HUES48 (cell line): ENCODE measurements around the gene ATM.
"Not testable (repeated sequence)": the region's sequence is repeated elsewhere in the genome, so short reads cannot be mapped to it uniquely, and the experiment has no call there.

Source experiments
- H3K27ac ChIP-seq: one replicate; pipeline ENCODE4 v1.7.0; 2013; ENCODE audit warnings: low read depth, low read length, inconsistent platforms
- H3K27me3 ChIP-seq: 2 replicates; pipeline ENCODE4 v1.6.1; 2013; ENCODE audit warnings: mild to moderate bottlenecking, low read length; ENCODE audit not compliant: control insufficient read depth, insufficient read depth
- H3K36me3 ChIP-seq: 2 replicates; pipeline ENCODE4 v1.6.1; 2013; ENCODE audit warnings: low read length; ENCODE audit not compliant: control insufficient read depth, insufficient read depth
- H3K4me1 ChIP-seq: 2 replicates; pipeline ENCODE4 v1.6.1; 2013; ENCODE audit warnings: mild to moderate bottlenecking, low read length; ENCODE audit not compliant: control insufficient read depth, insufficient read depth
- H3K4me3 ChIP-seq: 2 replicates; pipeline ENCODE4 v1.5.1; 2013; ENCODE audit warnings: mild to moderate bottlenecking, low read depth, low read length
- H3K9ac ChIP-seq: 2 replicates; pipeline ENCODE4 v1.6.1; 2013; ENCODE audit warnings: mild to moderate bottlenecking, low read depth, low read length, moderate library complexity
- H3K9me3 ChIP-seq: 2 replicates; pipeline ENCODE4 v1.6.1; 2013; ENCODE audit warnings: low read length; ENCODE audit not compliant: control insufficient read depth, insufficient read depth

The ATM gene

DNA sequence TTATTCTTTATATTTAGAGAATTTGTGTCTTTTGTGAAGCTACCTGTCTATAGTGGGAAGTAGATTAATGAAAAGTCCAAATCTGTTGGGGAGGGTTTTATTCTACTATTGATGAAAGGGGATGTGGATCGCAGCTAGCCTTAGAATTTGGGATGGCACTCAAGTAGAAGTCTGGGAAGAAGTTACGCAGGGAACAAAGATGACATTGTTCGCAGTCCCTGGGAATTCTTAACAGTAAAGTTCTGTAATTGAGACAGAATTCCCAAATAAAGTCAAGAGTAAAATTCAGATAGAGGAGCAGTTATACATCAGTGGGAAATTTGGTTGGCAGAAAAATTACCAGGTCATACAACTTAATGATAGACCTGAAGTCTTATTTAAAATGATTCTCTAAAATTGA is 64.1 kb downstream of the ATM start:
- peaks cover 87% of the 10 kb centered on the region for H3K36me3 ChIP-seq

DNA sequence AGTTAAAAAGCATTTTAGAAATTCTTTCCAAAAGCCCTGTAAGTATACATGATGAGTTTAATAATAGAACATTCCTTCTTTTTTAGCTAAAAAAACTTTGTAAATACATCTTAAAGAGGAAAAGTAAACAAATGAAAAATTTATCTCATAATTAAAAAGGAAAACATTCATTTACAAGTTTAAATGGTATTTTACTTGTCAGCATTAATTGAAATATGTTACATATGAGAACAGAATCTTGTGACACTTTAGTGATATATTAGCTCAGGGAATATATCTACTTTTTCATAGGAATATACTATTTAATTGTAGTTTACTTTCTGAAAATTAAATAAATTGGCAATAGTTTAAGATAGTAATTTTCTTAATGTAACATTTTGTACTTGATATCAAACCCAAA is 66.2 kb downstream of the ATM start:
- not testable (repeated sequence) for H3K9ac ChIP-seq, H3K27me3 ChIP-seq, H3K9me3 ChIP-seq, H3K4me3 ChIP-seq, H3K4me1 ChIP-seq, H3K27ac ChIP-seq
- H3K36me3 ChIP-seq = peaks cover 82% of the 10 kb centered on the region

More for the DNA sequence above, 64.1 kb downstream of the ATM start:
- H3K27me3 ChIP-seq = no peaks in the 10 kb centered on the region
- H3K4me1 ChIP-seq = no peaks in the 10 kb centered on the region
- H3K4me3 ChIP-seq = no peak overlapping the region
- no peak overlapping the region for H3K9ac ChIP-seq
- no peaks in the 10 kb centered on the region for H3K9me3 ChIP-seq
- no peak overlapping the region for H3K27ac ChIP-seq

DNA sequence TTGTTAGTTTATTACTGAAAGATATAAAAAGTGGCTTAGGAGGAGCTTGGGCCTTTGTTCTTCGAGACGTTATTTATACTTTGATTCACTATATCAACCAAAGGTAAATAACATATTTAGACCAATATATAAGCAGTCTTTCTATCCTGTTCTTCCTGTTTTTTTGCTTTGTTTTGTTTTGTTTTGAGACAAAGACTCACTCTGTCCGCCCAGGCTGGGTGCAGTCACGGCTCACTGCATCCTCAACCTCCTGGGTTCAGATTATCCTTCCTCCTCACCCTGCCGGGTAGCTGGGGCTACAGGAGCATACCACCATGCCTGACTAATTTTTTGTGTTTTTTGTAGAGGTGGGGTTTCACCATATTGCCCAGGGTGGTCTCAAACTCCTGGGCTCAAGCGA is 66.8 kb downstream of the ATM start:
- Histone ChIP-seq H3K4me3 (no peak overlapping the region), H3K36me3 (peaks cover 81% of the 10 kb centered on the region)

DNA sequence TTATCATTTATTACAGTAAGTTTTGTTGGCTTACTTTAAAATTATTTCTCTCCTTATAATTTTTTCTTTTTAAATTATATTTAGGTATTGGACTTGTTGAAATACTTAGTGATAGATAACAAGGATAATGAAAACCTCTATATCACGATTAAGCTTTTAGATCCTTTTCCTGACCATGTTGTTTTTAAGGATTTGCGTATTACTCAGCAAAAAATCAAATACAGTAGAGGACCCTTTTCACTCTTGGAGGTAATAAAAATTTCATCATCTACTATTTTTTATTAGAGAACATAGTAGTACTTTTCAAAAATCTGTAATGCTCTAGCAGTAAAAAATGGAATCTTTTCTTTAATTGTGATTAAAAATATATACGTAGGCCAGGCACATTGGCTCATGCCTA is 70.4 kb downstream of the ATM start:
- no peak overlapping the region for H3K4me3 ChIP-seq
- no peaks in the 10 kb centered on the region for H3K27me3 ChIP-seq
- no peak overlapping the region for H3K27ac ChIP-seq
- H3K36me3 ChIP-seq = peaks cover 80% of the 10 kb centered on the region
- no peaks in the 10 kb centered on the region for H3K4me1 ChIP-seq
- no peak overlapping the region for H3K9ac ChIP-seq
- no peaks in the 10 kb centered on the region for H3K9me3 ChIP-seq

More for the DNA sequence above, 66.8 kb downstream of the ATM start:
- no peak overlapping the region for H3K27ac ChIP-seq
- H3K27me3 ChIP-seq = no peaks in the 10 kb centered on the region
- no peak overlapping the region for H3K9ac ChIP-seq
- H3K4me1 ChIP-seq = no peaks in the 10 kb centered on the region
- no peaks in the 10 kb centered on the region for H3K9me3 ChIP-seq

DNA sequence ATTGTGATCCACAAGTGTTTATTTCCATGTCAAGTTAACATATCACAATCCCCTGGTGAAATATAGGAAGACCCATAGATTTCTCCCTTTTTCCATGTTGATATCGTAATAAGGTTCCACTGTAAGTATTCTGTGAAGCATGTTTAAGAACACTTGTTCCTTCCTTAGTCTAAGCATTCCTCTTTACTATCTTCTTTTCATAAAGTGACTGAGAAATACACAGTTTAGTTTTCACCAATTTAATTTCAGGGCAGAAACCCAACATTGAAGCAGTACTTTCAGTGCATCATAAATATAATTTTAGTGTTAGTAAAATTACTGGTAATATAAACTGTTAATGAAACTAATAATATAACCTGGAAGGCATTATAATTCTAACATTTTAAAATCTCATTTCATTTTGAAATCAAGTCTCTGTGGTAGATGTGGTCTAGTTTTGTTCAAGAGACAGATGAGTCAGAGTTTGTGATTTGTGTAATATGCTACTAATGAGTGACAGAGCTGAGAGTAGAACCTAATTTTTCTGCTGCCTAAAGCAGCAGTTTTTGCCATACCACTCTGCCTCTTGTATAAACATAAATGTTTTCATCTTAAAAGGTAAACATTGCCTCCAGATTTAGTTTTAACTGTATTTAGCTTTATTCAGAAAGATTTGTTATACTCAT is 79.4 kb downstream of the ATM start:
- Histone ChIP-seq H3K27ac (no peak overlapping the region), H3K9ac (no peak overlapping the region), H3K36me3 (peaks cover 86% of the 10 kb centered on the region), H3K9me3 (no peaks in the 10 kb centered on the region), H3K4me1 (no peaks in the 10 kb centered on the region), H3K27me3 (no peaks in the 10 kb centered on the region), H3K4me3 (no peak overlapping the region)

DNA sequence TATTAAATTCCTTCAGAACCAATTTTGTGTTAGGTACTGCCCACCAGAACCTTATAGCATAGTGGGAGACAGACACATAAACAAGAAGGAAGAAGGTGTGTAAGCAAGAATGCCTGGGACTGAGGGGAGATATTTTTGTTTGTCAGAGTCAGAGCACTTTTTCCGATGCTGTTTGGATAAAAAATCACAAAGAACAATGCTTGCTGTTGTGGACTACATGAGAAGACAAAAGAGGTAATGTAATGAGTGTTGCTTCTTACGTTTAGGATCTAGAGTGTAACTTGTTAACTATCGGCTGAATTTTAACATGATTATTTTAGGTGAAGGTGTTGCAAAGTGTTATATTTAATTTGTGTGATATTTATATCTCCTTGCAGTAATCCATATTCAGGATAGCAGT is 84.9 kb downstream of the ATM start:
- no peak overlapping the region for H3K4me3 ChIP-seq
- H3K36me3 ChIP-seq = peaks cover 87% of the 10 kb centered on the region
- no peaks in the 10 kb centered on the region for H3K4me1 ChIP-seq

DNA sequence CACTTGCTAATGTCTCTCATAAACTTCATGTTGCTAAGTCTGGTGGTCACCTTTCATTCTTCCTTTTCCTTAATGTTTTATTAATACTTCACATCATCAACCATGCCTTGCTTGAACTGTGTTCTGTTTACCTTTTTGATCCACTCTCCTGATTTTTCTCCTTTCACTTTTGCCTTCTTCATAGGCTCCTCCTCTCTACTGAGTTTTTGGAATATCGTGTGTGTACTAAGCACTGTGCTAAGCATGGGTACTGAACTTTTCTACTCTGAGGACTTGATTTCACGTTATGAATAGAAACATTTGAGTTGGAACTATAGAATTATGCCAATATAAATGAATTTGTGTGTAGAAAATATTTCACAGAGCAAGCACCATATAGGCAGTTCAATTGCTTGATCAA is 90.6 kb downstream of the ATM start:
- Histone ChIP-seq H3K4me3 (no peak overlapping the region), H3K27me3 (no peaks in the 10 kb centered on the region), H3K36me3 (peaks cover 87% of the 10 kb centered on the region), H3K9ac (no peak overlapping the region), H3K27ac (no peak overlapping the region), H3K4me1 (no peaks in the 10 kb centered on the region), H3K9me3 (no peaks in the 10 kb centered on the region)

More for the DNA sequence above, 84.9 kb downstream of the ATM start:
- Histone ChIP-seq H3K27ac (no peak overlapping the region), H3K9ac (no peak overlapping the region), H3K27me3 (no peaks in the 10 kb centered on the region), H3K9me3 (no peaks in the 10 kb centered on the region)

DNA sequence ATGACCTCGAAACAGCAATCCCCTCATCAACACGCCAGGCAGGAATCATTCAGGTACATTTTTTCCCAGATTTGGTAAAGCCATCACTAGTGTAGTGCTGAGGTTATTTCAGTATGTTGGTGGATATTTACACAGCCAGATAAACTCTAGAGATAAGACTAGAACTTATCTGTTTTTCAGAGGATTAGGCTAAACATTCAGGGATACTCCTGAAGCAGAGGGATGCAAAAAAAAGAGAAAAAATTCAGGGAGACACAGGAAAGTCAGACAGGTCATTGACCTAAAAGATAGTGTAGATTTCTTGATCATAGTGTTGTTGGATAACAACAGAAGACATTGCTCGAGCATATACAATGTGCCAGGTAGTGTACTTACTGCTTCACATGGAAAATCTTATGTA is 93.2 kb downstream of the ATM start:
- Histone ChIP-seq H3K9me3 (no peaks in the 10 kb centered on the region), H3K27ac (no peak overlapping the region), H3K36me3 (peaks cover 89% of the 10 kb centered on the region), H3K9ac (no peak overlapping the region), H3K4me3 (no peak overlapping the region), H3K4me1 (no peaks in the 10 kb centered on the region), H3K27me3 (no peaks in the 10 kb centered on the region)

DNA sequence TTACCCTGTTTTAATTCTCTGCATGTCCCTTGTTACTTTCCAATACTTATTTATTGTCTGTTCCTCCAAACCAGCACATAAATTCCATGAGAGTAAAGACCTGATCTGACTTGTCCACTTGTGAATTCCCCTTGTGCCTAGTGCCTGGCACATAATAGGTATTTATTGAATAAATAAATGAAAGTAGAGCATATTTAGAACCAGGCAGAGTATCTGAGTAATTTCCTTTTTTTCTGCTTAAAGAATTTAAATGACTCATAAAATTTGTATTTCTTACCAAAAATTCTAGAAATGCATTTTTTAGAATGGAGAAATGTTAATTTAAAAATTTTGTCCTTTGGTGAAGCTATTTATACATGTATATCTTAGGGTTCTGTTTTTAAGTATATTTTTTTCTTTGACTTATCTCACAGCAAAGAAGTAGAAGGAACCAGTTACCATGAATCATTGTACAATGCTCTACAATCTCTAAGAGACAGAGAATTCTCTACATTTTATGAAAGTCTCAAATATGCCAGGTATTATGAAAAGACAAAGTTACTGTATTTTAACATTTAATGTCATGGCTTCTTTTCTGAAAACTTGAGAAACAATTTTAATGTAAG is 96.8 kb downstream of the ATM start:
- Histone ChIP-seq H3K4me1 (no peaks in the 10 kb centered on the region), H3K9ac (no peak overlapping the region), H3K36me3 (peaks cover 90% of the 10 kb centered on the region), H3K27ac (no peak overlapping the region), H3K4me3 (no peak overlapping the region), H3K9me3 (no peaks in the 10 kb centered on the region), H3K27me3 (no peaks in the 10 kb centered on the region)

DNA sequence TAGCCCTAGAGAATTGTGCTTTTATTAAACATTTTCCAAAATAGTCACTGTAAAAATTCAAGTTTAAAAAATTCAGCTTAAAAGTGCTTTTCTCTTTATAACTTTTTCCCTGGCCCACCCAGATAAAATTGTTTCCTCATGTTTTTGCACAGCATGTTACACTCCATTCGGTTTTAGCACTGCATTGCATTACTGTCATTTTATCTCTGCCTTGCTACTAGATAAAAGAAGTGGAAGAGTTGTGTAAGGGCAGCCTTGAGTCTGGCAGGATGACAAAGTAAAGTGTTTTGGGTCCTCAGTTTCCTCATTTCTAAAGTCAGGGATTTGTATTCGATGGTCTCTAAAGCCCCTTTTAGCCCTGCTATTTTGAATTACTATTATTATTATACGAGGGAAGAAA is 99.8 kb downstream of the ATM start:
- no peaks in the 10 kb centered on the region for H3K27me3 ChIP-seq
- no peak overlapping the region for H3K4me3 ChIP-seq
- no peaks in the 10 kb centered on the region for H3K9me3 ChIP-seq
- no peaks in the 10 kb centered on the region for H3K4me1 ChIP-seq
- H3K27ac ChIP-seq = no peak overlapping the region
- no peak overlapping the region for H3K9ac ChIP-seq
- H3K36me3 ChIP-seq = peaks cover 97% of the 10 kb centered on the region

DNA sequence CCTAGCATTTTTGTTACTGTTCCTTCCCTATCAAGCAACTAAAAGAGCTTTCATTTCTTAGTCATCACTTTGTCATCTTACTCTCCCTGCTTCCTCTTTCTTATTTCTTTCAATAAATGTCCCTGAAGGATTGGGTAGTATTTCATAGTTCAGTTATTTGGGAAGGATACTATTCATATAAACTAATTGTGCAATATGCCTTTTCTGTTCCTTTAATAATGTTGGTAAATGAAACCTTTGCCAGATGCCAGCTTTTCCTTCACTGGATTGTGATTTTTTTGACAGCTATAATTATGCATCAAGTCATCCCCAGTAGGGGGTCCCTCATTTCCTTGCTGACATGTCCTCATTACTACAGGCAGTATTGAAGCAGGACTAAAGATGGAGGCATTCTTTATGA is 101.7 kb downstream of the ATM start:
- peaks cover 94% of the 10 kb centered on the region for H3K36me3 ChIP-seq
- no peak overlapping the region for H3K9ac ChIP-seq
- no peak overlapping the region for H3K27ac ChIP-seq
- no peak overlapping the region for H3K4me3 ChIP-seq
- no peaks in the 10 kb centered on the region for H3K27me3 ChIP-seq
- H3K9me3 ChIP-seq = no peaks in the 10 kb centered on the region
- no peaks in the 10 kb centered on the region for H3K4me1 ChIP-seq
